ENCODE results near the gene ACOXL. TPM values are rescaled to one million over a fixed set of nuclear protein-coding genes. Genes with fewer than 3 reads are reported as not detected.

Gene ACOXL
- total RNA-seq, 1 donor from 2014 or later: not detected

- peak; percentile 70 for DNase-seq
- intact Hi-C loops (cut with DNase I): no loop called here
- peak; percentile 85 for ATAC-seq (ENCODE audit: poor library complexity)
These were observed 403.5 kb downstream of the ACOXL start for GRCh38 chr2:111135910-111136297.

- intact Hi-C loops (cut with DNase I): no loop called here
- ATAC-seq (ENCODE audit: poor library complexity): no peak
These were observed 406.5 kb downstream of the ACOXL start for GRCh38 chr2:111138839-111139238.

GRCh38 chr2:111139637-111140317 lies 407.4 kb downstream of the ACOXL start:
- intact Hi-C loops (cut with DNase I): no loop called here
- ATAC-seq (ENCODE audit: poor library complexity) (no peak), DNase-seq (no peak)

More at GRCh38 chr2:111138839-111139238, 406.5 kb downstream of the ACOXL start:
- DNase-seq: no peak

- ATAC-seq (ENCODE audit: poor library complexity) (no peak), DNase-seq (no peak)
- intact Hi-C loops (cut with DNase I): no loop called here
These were observed 408.4 kb downstream of the ACOXL start for GRCh38 chr2:111140815-111141214.

GRCh38 chr2:111142101-111142500 lies 409.7 kb downstream of the ACOXL start:
- intact Hi-C loops (cut with DNase I): no loop called here
- ATAC-seq (ENCODE audit: poor library complexity): no peak
- DNase-seq: no peak

- no peak for ATAC-seq (ENCODE audit: poor library complexity)
- intact Hi-C loops (cut with DNase I): no loop called here
These were observed 410.9 kb downstream of the ACOXL start for GRCh38 chr2:111143107-111143842.

GRCh38 chr2:111143843-111144198 lies 411.4 kb downstream of the ACOXL start:
- no peak for DNase-seq
- no peak for ATAC-seq (ENCODE audit: poor library complexity)
- intact Hi-C loops (cut with DNase I): no loop called here

More at GRCh38 chr2:111143107-111143842, 410.9 kb downstream of the ACOXL start:
- no peak for DNase-seq

GRCh38 chr2:111145103-111145760 lies 412.9 kb downstream of the ACOXL start:
- intact Hi-C loops (cut with DNase I): no loop called here
- no peak for ATAC-seq (ENCODE audit: poor library complexity)

GRCh38 chr2:111145951-111146350 lies 413.6 kb downstream of the ACOXL start:
- ATAC-seq (ENCODE audit: poor library complexity) (no peak), DNase-seq (no peak)
- intact Hi-C loops (cut with DNase I): no loop called here

More at GRCh38 chr2:111145103-111145760, 412.9 kb downstream of the ACOXL start:
- DNase-seq: no peak

GRCh38 chr2:111148225-111148873 lies 416.0 kb downstream of the ACOXL start:
- DNase-seq (no peak), ATAC-seq (ENCODE audit: poor library complexity) (no peak)
- intact Hi-C loops (cut with DNase I): no loop called here

GRCh38 chr2:111148925-111149324 lies 416.6 kb downstream of the ACOXL start:
- ATAC-seq (ENCODE audit: poor library complexity): no peak
- intact Hi-C loops (cut with DNase I): no loop called here
- DNase-seq: no peak

GRCh38 chr2:111149882-111150455 lies 417.6 kb downstream of the ACOXL start:
- DNase-seq (no peak), ATAC-seq (ENCODE audit: poor library complexity) (no peak)
- intact Hi-C loops (cut with DNase I): no loop called here

GRCh38 chr2:111154758-111155157 lies 422.4 kb downstream of the ACOXL start:
- DNase-seq: no peak
- no peak for ATAC-seq (ENCODE audit: poor library complexity)
- intact Hi-C loops (cut with DNase I): no loop called here

- no peak for DNase-seq
- ATAC-seq (ENCODE audit: poor library complexity): no peak
- intact Hi-C loops (cut with DNase I): no loop called here
These were observed 423.2 kb downstream of the ACOXL start for GRCh38 chr2:111155610-111156009.

GRCh38 chr2:111156529-111156928 lies 424.2 kb downstream of the ACOXL start:
- ATAC-seq (ENCODE audit: poor library complexity) (no peak), DNase-seq (no peak)
- intact Hi-C loops (cut with DNase I): no loop called here

GRCh38 chr2:111157071-111157661 lies 424.8 kb downstream of the ACOXL start:
- no peak for DNase-seq
- intact Hi-C loops (cut with DNase I): no loop called here
- no peak for ATAC-seq (ENCODE audit: poor library complexity)

GRCh38 chr2:111157798-111158197 lies 425.4 kb downstream of the ACOXL start:
- no peak for DNase-seq
- no peak for ATAC-seq (ENCODE audit: poor library complexity)
- intact Hi-C loops (cut with DNase I): no loop called here

- DNase-seq (no peak), ATAC-seq (ENCODE audit: poor library complexity) (no peak)
- intact Hi-C loops (cut with DNase I): no loop called here
These were observed 427.3 kb downstream of the ACOXL start for GRCh38 chr2:111159641-111160040.

- intact Hi-C loops (cut with DNase I): no loop called here
- no peak for ATAC-seq (ENCODE audit: poor library complexity)
These were observed 428.4 kb downstream of the ACOXL start for GRCh38 chr2:111160758-111161157.

More at GRCh38 chr2:111160758-111161157, 428.4 kb downstream of the ACOXL start:
- no peak for DNase-seq

All from Right ventricle myocardium superior (tissue), 1 donor.